HG03103 (cell line): Measurements from ENCODE around the gene SPOP.
"Not testable (repeated sequence)": the region's sequence is repeated elsewhere in the genome, so short reads cannot be mapped to it uniquely, and the experiment has no call there.

Experiments
- ATAC-seq: cut with Tn5 transposase; IDR thresholded peaks from one replicate; pipeline ENCODE4 v1.9.1; 2021; ENCODE audit warnings: low read depth; ENCODE audit not compliant: unreplicated experiment

The SPOP gene

DNA sequence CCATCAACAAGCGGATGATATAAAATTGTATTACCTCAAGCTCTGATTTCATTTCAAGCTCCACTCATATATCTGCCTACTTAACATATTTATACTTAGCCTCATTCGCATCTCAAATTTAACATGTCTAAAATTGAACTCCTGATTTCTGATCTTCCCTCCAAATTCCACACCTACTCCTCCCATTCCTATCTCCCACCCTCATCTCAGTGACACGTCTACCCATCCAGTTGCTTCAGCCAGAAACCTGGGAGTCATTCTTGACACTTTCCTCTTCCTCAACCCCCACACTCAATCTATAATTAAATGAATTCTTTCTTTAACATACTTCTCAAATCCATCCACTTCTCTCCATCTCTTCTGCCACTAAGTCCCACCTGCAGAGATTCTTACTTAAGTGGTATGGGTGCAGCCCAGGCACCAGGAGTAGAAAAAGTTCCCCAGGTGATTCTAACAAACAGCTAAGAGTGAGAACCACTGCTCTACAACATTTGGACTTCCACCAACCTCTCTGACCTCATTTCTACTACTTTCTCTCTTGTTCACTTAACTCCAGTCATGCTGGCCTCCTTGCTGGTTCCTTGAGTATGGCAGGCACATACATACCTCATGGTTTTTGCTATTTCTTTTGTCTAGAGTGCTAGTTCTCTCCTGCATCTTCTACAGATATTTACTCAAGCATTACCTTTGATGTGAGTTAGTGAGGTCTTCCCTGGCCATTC, 18.1 kb downstream of the SPOP start:
- no peak for ATAC-seq

DNA sequence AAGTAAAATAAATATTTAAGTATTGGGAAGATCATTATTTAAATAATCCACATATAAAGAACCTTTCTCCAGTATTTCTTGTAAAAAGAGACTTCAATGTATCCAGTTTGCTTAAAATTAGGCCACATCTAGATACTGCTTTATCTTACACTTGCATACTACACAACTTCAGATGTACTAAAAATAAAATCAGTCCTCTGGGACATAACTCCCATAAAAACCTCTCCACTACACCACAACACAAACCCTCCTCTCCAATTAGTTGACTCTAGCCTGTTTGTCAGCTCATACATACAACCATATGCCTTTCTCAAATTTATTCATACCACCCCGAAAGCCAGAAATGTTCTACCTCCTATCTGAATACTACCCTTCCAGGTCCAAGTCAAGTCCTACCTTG, 21.6 kb downstream of the SPOP start:
- ATAC-seq: no peak

DNA sequence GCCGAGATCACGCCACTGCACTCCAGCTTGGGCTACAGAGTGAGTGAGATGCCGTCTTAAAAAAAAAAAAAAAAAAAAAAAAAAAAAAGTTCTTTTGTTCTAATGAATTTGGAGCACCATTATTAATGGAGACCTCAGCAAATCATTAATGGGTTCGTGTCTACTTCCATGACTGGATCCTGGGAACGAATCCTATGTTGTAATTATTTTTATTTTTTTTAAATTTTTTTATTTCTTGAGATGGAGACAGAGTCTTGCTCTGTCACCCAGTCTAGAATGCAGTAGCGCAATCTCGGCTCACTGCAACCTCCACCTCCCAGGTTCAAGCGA, 30.7 kb downstream of the SPOP start:
- no peak for ATAC-seq

DNA sequence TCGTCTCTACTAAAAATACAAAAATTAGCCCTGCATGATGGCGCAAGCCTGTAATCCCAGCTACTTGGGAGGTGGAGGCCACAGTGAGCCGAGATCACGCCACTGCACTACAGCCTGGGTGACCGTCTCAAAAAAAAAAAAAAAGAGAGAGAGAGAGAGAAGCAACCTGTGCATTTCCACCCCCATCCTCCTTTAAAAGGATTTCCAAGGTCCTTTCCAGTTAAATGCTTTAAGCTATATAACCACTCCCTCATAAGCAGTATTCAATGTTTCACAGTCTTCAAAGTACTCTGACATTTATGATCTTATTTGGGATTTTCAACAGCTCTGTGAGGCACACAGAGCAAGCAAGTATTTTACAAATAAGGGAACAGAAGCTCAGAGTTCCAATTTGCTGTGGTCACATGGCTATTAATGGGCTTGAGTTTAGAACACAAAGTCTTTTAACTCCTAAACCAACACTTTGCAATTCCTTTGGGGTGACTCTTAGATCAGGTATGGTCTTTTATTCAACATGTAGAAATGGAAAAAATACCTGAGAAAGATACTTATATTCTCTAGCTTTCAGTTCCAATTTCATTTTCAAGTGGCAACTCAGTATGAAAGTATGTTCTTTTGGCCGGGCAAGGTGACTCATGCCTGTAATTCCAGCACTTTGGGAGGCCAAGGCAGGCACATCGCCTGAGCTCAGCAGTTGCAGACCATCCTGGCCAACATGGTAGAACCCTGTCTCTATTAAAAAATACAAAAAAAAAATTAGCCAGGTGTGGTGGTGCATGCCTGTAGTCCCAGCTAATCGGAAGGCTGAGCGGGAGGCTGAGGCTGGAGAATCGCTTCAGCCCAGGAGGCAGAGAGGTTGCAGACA, 31.3 kb downstream of the SPOP start:
- no peak for ATAC-seq

DNA sequence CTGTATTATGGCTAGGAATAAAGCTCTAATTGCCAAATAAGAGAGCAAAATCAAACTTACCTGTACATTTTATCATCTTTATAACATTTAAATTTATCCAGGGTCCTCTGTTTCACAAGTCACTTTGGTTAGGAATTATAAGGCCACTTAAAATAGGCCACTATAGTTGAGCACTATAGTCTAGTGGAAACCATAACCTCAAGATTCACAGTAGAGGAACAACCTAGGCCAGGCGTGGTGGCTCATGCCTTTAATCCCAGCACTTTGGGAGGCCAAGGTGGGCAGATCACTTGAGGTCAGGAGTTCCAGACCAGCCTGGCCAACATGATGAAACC, 31.9 kb downstream of the SPOP start:
- ATAC-seq: not testable (repeated sequence)

DNA sequence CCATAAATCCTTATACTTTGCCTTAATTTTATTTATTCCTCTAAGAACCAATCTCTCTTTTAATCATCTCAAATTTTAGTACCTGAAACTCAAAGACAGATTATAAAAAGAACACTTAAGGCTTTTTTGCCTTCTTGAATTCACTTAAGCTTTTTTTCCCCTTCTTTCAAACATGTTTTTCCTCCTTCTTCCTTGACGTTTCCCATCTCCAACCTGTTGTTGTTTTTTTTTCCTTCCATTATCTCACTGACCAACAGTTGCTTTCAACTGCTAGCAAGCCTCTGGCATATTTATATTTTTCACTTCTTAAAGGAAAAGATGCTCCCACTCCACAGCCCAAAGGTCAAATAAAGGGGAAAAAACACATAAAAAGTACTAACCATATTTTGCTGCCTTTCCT, 32.2 kb downstream of the SPOP start:
- ATAC-seq: no peak

DNA sequence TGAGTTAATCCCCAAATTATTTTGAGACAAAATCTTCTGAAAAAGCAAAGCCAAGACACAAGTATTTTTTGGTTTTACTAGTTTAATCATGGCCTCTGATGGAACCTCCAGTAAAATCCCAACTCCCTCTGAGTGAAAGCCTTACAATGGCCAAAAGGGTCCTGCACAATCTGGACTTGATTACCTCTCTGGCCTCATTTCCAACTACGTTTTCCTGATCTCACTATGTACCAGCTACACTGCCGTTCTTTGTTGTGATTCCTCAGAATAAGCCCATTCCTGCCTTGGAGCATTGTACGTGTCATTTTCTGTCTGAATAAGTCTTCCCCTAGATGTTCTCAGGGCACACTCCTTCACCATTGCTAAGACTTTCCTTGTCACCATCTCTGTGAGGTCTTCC, 37.3 kb downstream of the SPOP start:
- no peak for ATAC-seq

DNA sequence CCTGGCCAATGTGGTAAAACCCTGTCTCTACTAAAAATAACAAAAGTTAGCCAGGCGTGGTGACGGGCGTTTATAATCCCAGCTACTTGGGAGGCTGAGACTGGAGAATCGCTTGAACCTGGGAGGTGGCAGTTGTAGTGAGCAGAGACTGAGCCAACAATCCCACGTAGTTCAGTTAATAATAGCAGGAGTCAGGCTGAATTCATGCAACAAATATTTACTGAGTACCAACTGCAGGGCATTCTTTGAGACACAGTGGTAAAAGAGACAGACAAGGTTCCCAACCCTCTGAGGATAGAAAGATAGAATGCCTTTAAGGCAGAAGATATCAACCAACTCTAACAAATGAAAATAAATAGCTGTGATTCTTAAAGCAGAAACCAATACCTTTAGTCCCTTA, 39.1 kb downstream of the SPOP start:
- no peak for ATAC-seq

DNA sequence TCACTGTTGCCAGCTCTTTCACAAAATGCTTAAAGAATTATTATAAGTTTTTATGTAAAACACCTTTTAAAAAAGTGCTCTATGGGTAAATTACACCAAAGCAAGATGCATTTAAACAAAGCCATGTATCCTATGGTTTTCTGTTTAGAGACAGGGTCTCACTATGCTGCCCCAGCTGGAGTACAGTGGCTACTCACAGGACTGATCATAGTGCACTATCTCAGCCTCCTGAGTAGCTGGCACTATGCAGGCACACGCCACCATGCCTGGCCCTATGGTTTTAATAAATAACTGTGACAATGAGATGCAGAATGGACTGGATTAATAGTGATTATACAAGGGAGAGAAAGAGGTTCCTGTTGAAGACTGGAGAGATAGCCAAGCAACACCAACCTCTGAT, 40.2 kb downstream of the SPOP start:
- ATAC-seq: no peak

DNA sequence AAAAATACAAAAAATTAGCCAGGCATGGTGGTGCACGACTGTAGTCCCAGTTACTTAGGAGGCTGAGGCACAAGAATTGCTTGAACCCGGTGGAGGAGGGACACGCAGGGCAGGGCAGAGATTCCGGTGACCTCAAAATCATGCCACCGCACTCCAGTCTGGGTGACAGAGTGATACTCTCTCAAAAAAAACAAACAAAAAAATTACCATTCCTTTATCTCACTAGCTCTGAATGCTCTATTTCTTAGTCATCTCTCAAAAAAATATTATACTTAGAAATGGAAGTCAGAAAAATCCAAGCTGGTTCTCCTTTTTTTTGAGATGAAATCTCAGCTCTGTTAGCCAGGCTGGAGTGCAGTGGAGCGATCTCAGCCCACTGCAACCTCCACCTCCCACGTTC, 40.8 kb downstream of the SPOP start:
- no peak for ATAC-seq

DNA sequence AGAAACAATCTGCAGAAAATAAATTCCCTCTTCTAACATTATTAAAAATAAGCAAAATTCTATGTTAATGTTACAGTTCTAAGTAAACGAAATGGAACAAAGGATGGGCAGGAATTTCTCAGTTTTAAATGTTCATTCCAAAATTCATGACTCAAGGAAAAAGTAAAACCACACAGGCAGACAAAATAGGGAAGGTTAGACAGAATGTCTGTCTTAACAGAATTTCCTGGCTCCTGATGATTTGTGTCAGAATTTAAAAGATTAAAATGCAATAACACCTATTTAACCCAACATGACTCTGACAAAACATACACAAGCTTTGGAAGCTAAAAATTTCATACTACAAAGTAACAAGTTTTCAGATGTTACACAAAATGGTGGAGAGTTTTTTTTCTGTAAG, 42.8 kb downstream of the SPOP start:
- ATAC-seq: no peak

DNA sequence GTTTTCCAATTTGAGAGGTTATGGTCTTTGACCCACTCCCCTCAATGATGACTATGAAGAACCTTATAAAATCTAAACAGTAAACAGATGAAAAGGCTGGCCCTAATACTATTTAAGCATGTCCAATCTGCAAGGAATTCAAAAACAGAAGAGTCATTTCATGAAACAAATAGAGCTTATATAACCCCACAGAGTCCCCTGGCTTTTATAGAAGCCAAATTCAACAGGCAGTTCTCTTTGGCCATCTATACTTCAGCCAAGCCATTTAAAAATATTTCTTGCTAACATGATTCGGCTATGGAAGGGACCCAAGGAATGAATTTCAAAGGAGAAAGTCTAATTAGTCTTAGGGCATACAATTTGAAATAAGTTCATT, 43.4 kb downstream of the SPOP start:
- ATAC-seq: no peak

DNA sequence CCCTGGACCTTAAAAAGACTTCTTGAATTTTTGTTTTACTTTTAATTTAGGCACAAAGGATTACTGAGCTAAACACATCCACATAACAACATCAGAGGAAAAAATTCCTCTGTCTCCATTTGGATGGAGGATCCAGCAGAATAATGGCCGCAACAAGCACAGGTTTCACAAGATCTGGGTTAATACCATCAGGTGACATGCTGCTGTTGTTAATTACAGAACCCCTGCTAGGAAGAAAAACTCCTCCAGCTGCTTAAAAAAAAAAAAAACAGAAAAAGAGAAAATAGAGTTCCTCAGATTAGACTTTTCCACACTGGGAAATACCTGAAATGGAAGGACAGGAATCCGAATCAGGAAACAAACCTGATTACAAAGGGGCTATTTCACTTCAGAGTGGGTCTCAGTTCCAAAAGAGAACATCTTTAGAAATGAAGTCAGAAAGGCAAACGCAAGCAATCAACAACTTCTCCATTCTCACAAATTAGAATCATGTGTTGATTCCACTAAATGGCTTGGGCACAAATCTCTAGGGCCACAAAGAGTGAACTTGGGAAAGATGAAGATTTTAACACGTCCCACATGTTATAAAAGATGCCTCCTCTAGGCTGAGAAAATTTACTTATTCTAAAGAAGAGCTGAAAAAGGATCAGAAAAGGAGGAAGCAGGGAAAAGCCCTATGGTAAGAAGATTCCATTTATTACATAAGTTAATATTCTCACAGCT, 44.0 kb downstream of the SPOP start:
- ATAC-seq: no peak

DNA sequence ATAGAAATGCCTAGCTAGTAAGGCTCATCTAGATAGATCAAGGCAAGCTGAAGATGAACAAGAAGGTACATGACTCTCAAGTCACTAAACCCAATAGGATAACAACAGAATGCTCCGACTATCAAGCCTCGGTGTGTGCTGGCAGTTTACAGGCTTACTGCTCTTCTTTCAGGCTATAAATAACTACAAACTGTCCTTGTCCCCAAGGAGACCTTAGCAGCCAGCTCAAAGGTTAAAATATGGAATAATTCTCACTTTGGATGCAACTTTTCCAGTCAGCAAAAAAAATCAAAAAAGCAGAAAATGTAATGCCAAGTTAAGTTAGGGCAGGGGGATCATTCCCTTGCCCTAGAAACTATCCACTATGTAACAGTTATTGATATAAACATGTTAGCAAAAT, 44.6 kb downstream of the SPOP start:
- ATAC-seq: no peak

DNA sequence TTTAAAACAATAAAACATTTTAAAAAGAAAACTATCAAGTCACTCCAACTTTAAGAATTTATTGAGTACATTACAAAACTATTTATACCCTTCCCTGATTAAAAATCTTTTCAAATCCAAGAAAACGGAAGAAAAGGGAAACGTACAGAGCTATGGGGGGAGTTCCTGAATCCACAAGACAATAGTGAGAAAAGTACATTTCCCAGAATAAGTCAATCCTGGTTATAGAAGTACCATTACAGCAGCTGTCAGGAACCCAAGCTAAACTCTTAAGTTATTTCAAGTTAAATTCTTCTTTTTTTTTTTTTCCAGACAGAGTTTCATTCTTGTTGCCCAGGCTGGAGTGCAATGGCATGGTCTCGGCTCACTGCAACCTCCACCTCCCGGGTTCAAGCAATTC, 45.7 kb downstream of the SPOP start:
- ATAC-seq: no peak

DNA sequence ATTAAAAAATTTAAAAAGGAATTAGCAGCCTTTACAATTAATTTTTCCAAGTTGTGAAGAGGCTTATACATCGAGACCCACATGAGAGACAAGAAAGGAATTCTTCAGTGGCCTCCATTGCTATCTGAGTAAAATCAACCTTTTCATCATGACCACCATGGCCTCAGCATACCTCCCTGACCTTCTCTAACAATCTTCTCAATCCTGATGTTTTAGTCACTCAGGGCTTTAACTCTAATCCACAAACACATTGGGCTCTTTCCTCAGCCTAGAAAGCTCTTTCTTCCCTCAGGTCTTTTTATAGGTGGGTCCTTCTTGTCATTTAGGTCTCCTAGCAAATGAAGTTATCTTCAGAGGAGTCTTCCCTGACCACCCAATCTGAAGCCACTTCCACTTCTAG, 46.4 kb downstream of the SPOP start:
- ATAC-seq: no peak

DNA sequence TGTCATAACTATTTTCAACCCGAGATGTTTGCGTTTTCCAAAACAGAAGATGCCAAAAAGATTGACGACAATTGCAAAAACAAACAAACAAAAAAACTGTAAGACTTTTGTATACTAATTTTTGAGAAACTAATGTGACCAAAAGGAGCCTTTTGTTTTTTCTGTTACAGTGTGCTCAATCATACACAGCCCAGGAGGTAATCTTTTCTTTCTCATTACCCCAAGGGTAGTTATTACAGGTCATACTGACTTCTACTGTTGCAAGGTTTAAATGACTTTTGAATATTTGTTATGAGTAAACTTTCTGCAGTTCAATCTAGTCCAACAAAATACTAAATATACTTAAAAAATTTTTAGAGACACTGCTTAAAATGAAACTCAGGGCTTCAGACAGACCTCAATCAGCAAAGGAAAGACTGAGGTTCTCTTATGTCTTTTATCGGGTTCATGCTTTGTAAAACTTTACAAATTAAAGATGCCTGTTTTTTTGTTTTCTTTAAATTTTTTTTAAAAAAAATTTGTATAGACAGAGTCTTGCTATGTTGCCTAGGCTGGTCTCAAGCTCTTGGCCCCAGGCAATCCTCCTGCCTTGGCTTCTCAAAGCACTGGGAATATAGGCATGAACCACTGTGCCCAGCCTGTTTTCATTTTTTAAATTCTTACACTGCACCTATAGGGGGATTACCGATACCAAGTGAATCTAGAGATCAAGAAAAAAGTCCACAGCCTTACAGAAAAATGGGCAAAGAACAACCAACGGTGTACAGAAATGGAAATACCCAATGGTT, 47.6 kb downstream of the SPOP start:
- ATAC-seq: no peak

DNA sequence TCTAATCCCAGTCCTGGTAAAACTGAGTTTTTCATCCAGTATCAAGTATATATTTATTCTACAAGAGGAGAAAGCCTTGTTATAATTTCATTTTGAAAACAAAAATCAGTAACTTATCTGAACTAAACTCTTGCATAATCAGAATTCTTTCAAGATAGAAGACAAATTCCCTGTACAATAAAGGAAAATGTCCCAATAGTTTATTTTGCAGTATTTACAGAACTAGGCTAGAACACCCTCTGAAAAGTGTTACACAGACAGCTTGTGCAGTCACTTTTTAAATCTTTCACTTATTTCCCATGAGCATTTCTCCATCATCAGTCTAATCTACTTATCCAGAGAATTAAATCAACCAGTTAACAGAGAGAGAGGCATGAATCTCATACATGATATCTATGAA, 48.5 kb downstream of the SPOP start:
- no peak for ATAC-seq

DNA sequence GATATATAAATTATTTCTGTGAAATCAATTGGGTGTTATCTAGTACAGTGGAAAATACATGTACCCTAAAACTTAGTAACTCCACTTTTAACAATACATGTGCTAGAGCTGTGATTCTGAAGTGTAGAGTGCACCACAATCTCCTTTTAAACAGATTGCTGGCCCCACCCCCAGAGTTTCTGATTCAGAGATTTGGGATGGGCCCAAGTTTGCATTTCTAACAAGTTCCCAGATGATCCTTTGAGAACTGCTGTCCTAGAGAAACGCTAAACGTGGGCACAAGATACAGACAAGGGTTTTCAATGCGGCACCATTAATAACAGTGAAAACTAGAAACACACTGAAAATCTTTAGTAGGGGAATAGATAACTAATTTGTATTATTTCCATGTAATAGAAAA, 53.0 kb downstream of the SPOP start:
- ATAC-seq: no peak

DNA sequence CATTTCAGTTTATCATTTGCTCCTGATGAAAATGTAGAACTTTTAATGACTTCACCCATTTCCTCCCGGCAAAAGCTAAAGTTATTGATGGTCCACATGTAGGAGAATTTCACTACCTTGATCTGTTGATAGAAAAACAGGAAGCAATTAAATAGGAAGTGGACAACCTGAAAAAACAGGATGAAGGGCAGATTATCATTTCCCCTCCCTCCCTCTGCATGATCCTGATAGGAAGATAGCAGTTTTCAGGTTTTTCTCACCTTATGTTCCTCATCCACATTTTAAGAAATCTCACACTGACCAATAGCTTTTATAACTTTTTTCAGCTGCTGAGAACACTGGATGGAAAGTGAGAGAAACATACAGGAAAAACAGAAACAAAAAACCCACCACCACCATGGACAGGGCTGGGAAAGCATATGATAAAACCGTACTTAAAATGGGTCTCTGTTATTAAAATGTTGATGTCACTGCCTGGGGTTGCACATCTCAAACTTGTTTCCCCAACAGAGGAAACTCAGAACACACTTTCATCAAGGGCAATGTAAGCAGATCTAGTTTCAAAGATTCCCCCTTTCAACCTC, 55.9 kb downstream of the SPOP start:
- ATAC-seq: no peak

DNA sequence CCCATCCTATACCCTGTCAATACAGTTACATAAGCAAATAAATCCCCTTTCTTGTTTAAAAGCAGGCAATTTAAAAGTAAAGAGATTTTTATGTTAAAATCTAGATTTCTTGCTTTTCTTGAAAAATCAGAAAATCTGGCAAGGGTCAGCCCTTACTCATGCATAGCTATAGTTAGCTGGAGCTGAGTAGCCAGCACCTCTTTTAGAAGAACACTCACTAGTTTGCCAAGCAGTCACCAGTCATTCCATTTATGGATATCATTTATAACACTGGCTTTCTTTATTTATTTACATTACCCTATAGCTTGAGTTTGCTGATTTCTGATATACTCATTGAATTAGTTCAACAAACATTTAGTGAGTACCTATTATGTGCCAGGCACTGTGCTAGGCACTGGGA, 56.5 kb downstream of the SPOP start:
- no peak for ATAC-seq
